GM18505 (cell line): ENCODE measurements around the gene DUSP28.

Experiments
- ATAC-seq: cut with Tn5 transposase; IDR thresholded peaks from one replicate; pipeline ENCODE4 v1.9.1; 2021; ENCODE audit not compliant: unreplicated experiment
- POLR2A ChIP-seq: IDR thresholded peaks from 4 replicates; pipeline ENCODE4 v1.6.1; 2011; ENCODE audit warnings: borderline replicate concordance; ENCODE audit not compliant: insufficient read depth, insufficient read length; ENCODE audit errors: extremely low read depth

The DUSP28 gene

GRCh38 chr2:240575101-240575965 lies 15.2 kb downstream of the DUSP28 start:
- ATAC-seq: no peak
- TF ChIP-seq POLR2A: no peak

- no peak for TF ChIP-seq POLR2A
Measured at GRCh38 chr2:240576036-240576435, 15.9 kb downstream of the DUSP28 start.

GRCh38 chr2:240576436-240577205 lies 16.5 kb downstream of the DUSP28 start:
- ATAC-seq: no peak
- TF ChIP-seq POLR2A: no peak

More at GRCh38 chr2:240576036-240576435, 15.9 kb downstream of the DUSP28 start:
- no peak for ATAC-seq

- ATAC-seq: no peak
- no peak for TF ChIP-seq POLR2A
Measured at GRCh38 chr2:240577281-240578109, 17.3 kb downstream of the DUSP28 start.

- ATAC-seq: no peak
- TF ChIP-seq POLR2A: no peak
Measured at GRCh38 chr2:240578110-240578450, 17.9 kb downstream of the DUSP28 start.

GRCh38 chr2:240578488-240578887 lies 18.3 kb downstream of the DUSP28 start:
- ATAC-seq: no peak
- no peak for TF ChIP-seq POLR2A

- ATAC-seq: no peak
- no peak for TF ChIP-seq POLR2A
Measured at GRCh38 chr2:240579071-240579762, 19.1 kb downstream of the DUSP28 start.

GRCh38 chr2:240579771-240580614 lies 19.8 kb downstream of the DUSP28 start:
- no peak for TF ChIP-seq POLR2A
- ATAC-seq: no peak

GRCh38 chr2:240581811-240582210 lies 21.7 kb downstream of the DUSP28 start:
- no peak for ATAC-seq
- no peak for TF ChIP-seq POLR2A

GRCh38 chr2:240582781-240583180 lies 22.6 kb downstream of the DUSP28 start:
- TF ChIP-seq POLR2A: no peak

GRCh38 chr2:240583774-240584173 lies 23.6 kb downstream of the DUSP28 start:
- no peak for TF ChIP-seq POLR2A
- no peak for ATAC-seq

More at GRCh38 chr2:240582781-240583180, 22.6 kb downstream of the DUSP28 start:
- no peak for ATAC-seq

GRCh38 chr2:240584486-240585031 lies 24.4 kb downstream of the DUSP28 start:
- peak; percentile 86 for TF ChIP-seq POLR2A
- ATAC-seq: peak; percentile 46

- no peak for TF ChIP-seq POLR2A
- peak; percentile 25 for ATAC-seq
Measured at GRCh38 chr2:240585101-240585500, 24.9 kb downstream of the DUSP28 start.
